HG03521 (cell line): ENCODE measurements around the gene TWNK.

Source experiments
- ATAC-seq: cut with Tn5 transposase; IDR thresholded peaks from one replicate; pipeline ENCODE4 v1.9.1; 2021; ENCODE audit warnings: mild to moderate bottlenecking, moderate library complexity; ENCODE audit not compliant: unreplicated experiment

TWNK gene

DNA sequence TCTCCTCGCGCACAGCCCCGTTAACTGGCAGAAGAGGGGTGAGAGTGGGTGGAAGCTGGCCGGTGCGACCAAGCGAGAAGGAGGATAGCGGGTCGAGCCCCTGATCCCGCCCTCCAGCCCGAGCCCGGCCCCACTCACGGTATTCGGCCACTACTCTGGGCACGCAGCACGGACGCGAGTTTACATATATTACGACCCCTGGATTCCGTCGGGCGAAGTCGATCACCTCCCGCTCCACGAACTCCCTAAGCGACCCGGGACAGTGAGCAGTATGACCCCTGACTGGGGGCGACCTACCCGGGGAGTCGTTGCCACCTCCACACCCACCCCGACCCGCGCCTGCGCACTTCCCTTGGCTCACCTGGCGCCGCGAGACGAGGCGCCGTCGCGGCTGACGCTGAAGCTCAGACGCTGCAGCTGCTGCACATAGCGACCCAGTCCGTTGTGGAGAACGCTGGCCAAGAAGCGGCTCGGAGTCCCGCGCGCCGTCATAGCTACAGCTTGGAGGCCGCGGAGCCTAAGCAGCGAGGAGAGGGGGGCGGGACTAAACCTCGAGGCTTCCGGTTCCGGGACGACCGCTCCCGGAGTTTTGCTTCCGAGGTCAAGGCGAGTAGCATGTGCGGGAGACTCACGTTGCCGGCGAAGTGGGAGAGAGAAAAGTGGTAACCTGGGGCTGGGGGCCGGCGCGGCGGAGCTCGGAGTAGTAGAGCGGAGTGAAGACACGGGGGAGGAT is at the start of gene TWNK, which contains the start of gene MRPL43:
TSS of gene TWNK (plus strand) at position 592 of the 733 bp plus-strand sequence. CDS start 668 bp downstream, outside the sequence.
TSS of gene MRPL43 (minus strand) at position 546 of the 733 bp plus-strand sequence. CDS start at position 492, 54 bp downstream.
- peak; percentile 83 for ATAC-seq

DNA sequence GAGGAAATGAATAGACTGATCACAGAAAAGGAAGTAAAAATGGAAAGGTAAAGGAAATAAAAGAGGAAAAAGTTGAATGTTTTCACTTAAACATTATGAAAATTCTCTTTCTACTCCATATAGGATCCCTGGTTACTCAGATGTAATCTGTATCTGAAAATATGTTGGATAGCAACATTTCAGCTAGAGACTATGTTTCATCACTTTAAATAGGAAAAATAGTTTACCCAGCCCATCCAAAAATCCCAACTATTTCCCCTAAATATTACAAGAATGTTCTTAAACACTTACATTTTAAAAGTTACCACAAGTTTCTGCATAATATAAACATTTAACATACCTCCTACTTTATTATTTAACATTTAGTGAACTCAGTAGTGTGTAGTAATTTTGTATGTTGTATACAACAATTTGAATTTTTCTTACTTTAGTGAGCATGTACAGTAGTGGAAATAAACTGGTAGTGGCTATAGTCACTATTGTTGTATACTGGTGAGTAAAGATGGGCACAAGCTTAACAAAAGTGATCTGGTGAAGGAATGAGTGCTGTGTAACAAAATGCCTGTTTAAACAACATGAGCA is 47.5 kb upstream of the TWNK start:
- ATAC-seq, result no peak

DNA sequence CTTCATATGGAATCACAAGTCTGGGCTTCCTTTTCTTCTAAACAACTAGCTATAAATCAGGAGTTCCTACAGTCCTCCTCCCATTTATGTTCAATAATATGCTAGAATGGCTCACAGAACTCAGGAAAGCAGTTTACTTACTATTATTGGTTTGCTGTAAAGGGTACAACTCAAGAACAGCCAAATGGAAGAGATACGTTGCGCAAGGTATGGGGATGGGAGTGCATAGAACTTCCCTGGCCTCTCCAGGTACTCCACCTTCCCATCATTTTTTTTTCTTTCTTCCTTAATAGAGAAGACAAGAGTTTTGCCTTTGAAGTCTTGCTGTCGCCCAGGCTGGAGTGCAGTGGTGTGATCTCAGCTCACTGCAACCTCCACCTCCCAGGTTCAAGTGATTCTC is 45.1 kb upstream of the TWNK start:
- ATAC-seq, result no peak

DNA sequence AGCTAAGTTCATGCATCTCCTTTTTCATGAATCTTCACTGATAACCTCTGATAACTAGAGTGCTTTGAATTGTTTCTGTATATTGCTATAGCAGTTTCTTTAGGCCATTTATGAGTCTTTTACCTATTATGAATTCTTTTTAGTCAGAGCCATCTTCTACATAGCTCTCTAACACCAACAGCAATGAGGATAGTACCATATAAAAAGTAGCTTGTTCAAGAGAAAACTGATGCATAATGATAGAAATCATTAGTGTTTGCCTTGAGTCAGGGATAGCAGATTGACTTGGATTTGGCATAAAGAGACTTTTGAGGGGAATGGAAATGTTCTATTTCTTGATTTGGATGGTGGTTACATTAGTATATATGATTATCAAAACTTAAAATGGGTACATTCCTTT is 43.8 kb upstream of the TWNK start:
- no peak for ATAC-seq

DNA sequence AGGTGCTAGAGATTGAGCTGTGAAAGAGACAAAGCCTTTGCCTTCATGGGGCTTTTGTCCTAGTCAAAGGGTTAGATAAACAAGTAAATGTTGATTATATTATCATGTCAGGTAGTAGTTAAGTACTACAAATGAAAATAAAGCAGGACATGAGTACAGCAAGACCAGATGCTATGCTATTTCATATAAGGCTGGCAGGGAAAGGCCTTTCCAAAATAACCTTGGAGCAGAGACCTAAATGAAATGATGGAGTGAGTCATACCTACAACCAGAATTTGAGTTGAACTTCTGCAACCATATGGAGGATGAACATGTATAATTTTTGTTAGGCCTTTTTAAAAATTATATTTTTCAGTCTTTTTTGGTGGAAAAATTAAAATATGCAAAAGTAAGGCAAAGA is 41.6 kb upstream of the TWNK start:
- ATAC-seq, result no peak

DNA sequence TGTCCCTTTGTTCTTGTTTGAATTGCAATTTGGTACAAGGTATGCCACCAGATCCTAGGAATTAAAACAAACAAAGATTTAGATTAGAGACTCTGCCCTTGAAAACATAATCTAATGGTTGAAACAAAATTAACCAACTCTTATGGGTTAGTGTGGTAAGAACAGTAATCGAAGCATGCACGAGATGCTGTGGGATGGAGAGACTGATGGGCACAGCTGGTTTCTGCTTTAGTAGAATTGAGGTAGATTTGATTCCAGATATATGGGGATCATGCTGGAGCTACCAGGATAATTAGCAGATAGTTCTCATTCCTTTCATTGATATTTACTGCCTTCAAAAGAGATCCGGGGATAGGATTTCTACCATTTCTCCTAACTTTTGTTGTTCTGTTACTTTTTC is 38.4 kb upstream of the TWNK start:
- no peak for ATAC-seq

DNA sequence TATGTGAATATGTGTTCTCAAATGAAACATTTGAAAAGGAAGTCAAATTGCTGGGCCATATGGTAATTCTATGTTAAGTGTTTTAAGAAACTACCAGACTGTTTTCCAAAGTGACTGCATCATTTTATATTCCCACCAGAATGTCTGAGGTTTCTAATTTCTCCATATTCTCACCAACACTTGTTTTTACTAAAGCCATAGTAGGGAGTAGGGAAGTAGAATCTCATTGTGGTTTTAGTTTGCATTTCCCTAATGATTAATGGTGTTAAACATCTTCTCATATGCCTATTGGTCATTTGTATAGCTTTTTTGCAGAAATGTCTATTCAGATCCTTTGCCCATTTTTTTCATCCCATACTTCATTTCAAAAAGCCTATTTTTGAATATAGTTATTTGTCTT is 27.1 kb upstream of the TWNK start:
- ATAC-seq, result no peak

DNA sequence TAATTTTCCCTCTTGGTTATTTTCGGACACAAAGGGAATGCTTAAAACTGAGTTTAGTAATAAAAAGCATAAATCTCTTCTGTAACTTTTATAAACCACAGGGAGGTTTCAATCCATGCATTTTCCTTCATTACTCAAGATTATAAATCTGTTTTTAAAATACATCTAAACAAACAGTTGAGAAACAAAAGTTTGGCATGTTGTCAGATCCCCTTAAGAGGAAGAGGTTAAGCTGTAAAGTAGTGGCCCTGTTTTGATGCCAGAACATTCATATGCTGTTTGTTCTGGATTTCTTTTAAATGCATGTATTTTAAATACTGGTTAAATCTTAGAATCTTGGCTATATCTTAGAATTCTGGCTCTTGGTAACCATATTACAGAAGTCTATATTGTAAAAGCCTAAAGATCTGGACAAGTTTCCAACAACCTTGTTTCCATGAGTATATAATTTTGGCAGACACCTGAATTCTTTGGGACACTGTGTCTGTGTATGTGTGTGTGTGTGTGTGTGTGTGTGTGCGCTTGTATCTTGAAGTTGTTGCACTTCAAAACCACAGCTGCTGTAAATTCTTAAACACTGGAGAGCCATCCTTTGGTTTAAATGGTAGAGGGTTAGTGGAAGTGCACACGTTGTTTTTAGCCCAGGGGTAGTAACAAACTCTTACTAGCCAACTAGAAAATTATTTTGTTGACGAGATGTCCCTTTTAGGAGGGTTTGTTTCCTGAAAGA is 24.8 kb upstream of the TWNK start:
- ATAC-seq, result no peak

DNA sequence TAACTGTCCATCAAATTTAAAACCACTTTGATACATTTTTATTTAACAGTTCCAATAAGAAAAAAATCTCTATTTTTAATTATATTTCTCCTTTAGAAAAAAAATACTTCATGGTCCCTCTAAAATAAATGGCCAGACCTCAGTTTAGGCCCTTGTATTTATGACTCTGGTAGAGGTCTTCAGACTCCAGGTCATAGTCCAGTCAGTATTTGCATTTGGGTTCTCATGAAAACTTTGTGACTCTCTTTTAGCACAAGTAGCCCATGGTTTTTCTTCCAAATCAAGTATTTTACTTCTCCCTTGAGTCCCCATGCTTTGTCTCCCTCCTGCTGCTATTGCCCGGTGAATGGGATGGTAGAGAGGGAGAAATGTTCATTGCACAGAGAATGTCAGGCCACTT is 23.5 kb upstream of the TWNK start:
- ATAC-seq, result no peak

DNA sequence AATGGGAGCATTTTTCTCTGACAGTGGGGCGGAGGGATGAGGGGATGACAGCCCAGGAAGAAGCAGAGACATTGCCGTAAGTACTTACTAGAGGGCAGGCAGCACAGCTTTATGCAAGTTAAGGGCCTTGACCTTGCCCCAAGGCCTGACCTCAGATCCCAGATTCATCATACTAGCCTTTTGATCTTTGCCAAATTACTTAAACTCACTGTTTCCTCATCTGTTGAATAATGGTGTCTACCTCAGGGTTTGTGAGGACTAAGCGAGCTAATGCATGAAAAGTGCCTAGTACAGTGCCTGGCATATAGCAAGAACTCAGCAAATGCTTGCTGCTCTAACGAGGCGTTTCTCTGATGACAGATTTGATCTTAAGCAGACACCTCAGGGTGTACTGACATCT is 21.5 kb upstream of the TWNK start:
- no peak for ATAC-seq

DNA sequence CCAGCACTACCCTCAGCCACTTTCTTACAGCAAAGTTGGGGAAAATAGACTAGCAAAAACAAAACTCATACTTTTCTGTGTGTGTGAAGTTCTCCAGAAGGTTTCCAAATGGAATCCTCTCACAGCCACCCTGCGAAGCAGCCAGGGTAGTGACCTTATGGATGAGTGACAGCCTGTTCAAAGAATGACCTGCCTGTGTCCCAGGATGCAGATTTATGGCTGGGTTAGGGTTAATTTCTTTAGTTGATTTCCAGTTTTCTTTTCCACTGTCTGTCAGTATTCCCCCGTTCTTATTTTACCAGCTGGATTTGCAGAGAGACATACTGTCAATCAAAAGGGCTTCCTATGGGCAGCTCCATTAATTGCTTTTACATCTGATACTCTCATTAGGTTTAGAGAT is 20.5 kb upstream of the TWNK start:
- no peak for ATAC-seq

DNA sequence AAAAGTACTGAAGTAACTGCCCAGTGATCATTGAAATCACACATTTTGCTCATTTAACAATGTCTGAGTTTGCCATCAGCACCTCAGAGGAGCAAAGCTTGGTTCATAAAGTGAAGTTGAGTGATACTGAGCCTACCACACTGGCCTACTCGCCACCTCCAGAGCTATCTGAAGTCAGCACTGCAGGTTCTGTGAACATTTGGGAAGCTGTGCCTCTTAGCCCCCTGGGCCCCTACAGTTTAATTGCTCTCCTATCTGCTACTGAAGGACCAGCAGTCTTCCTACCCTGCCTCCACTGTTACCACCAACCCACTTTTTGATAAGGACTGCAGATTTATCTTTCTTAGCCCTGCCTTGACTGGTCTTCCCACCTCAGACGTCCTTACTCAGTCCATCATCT is 20.0 kb upstream of the TWNK start:
- no peak for ATAC-seq

DNA sequence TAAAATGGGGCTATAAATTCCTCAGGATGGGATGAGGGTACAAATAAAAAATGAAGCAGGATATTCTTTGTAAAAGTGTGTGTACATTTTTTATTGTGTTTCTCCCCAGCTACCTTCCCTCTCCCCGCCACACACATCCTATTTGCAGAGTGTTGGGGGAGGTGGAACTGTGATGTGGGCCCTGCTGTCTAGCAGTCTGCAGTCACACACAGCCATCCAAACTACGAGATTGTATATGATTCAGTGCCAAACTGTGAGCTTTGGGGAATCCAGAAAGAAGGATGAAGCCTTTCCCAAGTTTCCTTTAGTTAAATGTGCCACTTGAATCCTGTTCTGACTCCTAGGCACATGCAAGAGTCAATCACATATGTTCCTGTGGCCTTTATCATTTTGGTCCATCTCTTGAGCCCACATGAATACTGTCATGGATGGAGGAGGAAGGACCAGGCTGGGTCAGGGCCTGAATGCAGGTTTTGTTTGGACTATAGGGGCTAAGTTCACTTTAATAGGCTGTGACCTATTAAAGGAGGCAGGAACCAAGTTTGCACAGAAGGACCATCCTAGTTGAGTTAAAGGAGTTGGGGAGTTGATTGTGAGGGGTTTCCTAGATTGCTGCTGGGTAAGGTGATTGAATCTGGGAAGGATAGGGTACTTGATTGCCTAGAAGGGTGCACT is 19.1 kb upstream of the TWNK start:
- no peak for ATAC-seq

DNA sequence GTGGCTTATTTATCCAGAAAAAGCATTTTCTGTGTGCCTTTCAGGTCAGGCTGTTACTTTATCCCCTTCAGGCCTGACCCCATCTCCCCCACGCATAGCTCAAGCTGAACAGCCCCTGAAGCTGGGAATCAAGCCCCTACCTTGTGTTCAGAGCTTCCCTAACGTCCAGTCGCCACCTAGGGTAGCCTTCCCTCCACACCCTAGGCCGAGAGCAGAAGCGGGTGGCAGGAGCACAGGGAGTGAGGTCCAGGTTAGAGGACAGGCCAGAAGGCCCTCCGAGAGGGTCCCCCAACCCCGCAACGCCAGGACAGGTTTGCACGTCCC is 18.5 kb upstream of the TWNK start:
- no peak for ATAC-seq

DNA sequence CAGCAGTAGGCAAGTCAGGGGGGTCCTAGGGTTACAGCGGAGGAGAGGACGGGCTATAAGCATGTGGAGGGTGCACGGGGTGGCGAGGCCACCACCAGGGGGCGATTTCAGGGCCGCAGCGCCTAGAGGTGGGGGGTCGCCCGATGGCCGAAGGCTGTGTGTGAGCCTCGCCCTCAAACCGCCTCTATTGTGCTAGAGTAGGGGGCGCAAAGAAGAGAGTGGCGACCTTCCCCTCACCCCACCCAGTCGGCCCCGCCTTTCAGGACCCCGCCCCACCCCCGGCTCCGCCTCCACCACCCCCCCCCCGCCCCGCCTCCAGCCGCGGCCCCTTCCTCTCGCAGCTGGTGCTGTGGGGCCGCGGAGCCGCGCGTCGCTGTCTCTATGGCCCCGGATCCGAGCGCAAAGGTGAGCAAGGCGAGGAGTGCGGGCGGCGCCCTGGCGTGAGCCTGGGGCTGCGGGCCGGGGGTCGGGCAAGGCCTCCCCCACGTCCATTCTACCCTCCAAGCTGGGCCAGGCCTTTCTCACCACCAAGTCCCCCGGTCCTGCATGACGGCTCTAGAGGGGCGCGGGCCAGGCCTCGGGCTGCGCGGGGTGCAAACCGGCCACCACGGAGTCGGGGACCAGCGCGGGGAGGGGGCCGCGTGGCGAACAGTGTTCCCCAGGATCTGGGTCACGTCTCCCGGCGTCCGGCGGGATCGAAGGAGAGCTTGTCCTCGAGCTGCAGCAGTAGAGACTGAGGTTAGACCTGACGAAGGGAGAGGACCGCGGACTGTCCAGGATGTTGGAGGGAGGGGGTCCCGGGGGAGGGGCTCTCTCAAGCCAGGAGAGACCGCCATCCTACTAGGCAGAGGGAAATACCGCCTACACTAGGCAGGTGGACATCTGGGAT is 17.9 kb upstream of the TWNK start, which contains the start of gene SEMA4G:
TSS of gene SEMA4G (plus strand) at position 318 of the 889 bp plus-strand sequence. CDS start 3,409 bp downstream, outside the sequence.
- ATAC-seq, result no peak

DNA sequence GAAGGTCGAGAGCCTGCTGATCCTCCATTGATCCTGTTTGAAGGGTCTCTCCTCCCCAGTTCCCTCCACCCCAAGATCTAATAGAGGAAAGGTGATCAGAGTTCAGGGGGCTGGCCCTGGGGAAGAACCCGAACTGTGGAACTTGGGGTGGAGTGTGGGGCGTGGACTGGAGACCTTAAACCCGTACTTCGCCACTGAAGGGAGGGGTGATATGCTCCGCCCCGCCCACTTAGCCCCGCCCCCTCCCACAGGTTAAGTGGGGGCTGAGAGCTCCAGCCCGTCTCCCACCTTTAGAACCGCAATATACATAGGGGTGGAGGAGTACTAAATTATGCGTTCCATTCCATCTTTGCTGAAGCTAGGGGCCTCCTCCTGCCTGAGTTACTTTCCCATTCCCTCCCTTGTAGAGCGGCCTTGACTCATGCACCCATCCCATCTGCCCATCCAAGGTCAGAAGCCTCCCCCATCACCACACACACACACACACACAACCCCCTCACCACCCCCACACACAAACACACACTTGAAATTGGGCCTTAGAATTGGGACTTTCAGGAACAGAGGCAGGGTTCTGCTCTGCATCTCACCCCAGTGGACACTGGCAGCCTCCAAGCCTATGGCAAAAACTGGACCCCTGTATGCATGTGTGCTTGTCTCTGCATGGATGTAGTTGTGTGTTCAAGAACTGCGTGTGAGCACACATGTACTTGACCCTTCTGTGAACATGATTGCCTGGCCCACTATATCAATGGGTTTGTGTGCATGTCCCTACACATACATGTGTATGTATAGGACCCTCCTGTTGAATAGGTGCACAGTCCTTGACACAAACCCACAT is 17.0 kb upstream of the TWNK start:
- ATAC-seq, result no peak

DNA sequence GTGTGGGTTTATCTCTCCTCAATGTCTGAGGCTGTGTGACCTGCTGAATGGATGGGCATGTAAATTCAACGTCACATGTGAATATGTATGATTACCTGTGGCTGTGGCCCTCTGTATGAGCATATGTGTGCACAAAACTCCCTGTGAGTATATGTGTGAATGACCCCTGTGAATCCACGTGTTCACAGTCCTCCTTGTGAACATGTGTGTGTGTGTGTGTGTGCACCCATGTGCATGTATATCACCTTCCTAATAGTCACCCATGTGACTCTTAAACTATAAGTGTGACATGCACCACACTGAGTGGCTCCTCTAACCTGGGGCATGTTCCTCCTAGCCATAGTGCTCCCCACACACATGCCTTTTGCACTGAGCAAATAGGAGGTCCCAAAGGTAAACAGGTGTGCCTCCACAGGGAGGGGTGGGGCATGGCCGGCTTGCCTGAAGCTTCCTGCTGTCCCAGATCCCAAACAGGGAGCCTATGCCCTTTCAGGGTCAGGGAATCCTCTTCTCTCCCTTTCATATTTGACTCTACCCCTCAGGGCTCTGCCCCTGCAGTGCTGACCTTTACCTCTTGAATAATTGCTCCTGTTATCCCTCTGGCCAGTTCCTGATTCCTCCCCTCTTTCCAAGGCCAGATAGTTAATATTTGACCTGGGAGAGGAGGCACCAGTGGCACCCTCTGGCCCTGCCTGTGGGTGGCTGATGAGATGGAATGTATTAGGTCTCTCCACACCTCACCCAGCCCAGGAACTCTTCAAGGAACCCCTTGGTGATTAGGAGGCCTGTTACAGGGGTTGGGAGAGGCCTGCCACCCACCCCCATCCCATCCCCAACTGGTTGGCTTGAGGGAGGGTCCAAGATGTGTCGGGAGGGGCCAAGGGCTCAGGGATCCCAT is 16.2 kb upstream of the TWNK start:
- ATAC-seq, result no peak

DNA sequence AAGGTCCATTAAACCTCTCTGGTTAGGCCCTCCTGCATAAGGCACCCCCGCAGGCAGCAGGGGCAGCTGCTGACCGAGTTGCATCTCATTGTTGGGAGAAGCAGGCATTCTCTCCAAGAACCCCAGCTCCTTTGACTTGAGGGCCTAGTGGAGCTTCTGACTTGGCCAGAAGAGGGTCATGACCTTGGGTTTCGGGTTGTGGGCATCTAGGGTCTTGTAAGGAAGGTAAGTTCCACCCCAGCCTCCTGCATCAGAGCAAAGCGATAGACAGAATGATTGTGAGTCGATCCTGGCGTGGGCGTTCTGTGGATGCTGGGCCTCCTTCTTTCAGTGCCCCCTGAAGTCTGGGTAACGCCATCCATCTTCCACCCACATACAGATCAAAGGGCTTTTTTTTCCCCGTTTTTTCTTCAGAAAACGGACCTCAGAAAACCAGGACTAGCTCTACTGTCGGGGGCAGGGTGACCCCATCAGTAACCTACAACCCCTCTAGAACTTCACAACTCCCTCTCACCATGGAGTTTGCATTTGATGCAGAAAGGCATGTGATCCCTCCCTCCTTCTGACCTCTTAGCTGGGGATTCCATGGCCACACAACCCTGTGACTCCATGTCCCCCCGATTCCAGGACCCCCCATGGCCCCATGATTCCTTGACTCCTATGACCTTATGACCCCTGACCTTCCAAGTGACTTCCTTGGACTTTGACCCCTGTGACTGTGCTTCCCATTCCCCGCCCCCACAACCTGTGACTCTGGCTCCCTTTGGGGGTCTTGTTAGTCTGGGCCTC is 15.0 kb upstream of the TWNK start:
- ATAC-seq, result no peak
